ENCODE measurements around the gene SUPT4H1.

SUPT4H1 gene

DNA sequence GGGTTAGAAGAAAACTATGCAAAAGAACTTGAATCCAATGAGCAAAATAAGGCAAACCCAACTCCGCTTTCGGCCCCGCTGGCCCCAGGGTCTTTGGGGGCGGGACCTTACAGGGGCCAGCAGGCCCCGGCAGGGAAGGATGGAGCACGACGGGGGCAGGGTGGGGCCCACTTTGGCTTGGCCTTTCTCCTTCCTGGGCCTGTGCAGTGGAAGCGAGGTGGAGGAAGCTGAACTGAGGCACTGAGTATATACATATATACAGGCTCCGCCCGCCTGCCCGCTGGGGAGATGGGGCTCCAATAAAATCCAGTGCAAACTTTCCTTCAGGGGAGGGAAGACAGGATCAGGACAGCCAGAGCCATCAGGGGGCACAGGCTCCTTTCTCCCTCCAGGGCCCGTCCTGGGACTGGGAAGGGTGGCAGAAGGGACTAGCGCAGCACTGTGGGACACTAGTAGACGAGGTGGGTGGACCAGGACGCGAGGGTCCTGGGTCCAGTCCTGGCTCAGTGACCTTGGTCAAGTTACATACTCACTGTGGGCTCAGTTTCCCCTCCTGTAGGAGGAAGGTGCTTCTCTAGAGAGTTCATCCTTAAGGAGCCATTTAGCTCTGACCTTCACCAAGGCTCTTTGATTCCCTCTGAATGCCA is 50.4 kb downstream of the SUPT4H1 start:
- Histone ChIP-seq H3K9me3 (ENCODE audit: insufficient read depth, low read depth, low read length) (no peaks in the 10 kb centered on the region), H3K36me3 (ENCODE audit: insufficient read depth, low read depth, low read length) (no peaks in the 10 kb centered on the region), H3K27ac (ENCODE audit: low read length) (no peak overlapping the region), H3K27me3 (ENCODE audit: insufficient read depth, low read length) (no peaks in the 10 kb centered on the region), H3K4me1 (ENCODE audit: insufficient read depth, low read length) (no peaks in the 10 kb centered on the region), H3K4me3 (ENCODE audit: low read length) (no peak overlapping the region), H3K9ac (ENCODE audit: low read depth, low read length) (no peak overlapping the region)

DNA sequence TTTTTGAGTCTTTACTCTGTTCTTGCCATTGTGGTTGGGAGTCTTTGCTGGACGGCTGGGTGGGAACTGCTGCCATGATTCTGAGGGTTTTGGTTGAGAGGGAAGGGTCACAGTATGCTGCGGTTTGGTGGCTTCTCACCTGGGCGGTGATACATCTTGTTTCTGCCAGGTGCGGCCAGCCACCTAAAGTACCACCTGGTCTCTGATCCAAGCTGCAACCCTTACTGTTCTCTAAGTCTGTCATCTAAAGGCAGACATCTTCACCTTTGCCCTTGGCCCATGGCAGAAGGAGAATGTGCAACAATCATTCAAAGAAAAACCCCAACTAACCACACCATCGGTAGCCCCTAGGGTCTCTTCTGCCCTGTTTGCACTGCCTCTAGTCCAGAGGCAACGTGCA is 51.7 kb downstream of the SUPT4H1 start:
- Histone ChIP-seq H3K4me1 (ENCODE audit: insufficient read depth, low read length) (no peaks in the 10 kb centered on the region), H3K4me3 (ENCODE audit: low read length) (no peak overlapping the region), H3K9ac (ENCODE audit: low read depth, low read length) (no peak overlapping the region), H3K9me3 (ENCODE audit: insufficient read depth, low read depth, low read length) (no peaks in the 10 kb centered on the region), H3K27ac (ENCODE audit: low read length) (no peak overlapping the region), H3K27me3 (ENCODE audit: insufficient read depth, low read length) (no peaks in the 10 kb centered on the region), H3K36me3 (ENCODE audit: insufficient read depth, low read depth, low read length) (no peaks in the 10 kb centered on the region)

All from iPS-20b (cell line).